Activated B cell treated with CpG ODN at 0.5 μM for 24 hours (primary cell): ENCODE measurements around the gene TCP11L1. TPM values are rescaled to one million over a fixed set of nuclear protein-coding genes. Genes with fewer than 3 reads are reported as not detected.

Source experiments
- ATAC-seq: fragments of 200-7000 bp; cut with Tn5 transposase; one replicate; pipeline ENCODE4 v1.10.0; 2021; ENCODE audit warnings: low read depth, mild to moderate bottlenecking, moderate library complexity
- CTCF ChIA-PET: fragments of 350-600 bp; sonication (Branson Sonifier 250); formaldehyde crosslinking; loops from one replicate; lab custom pipeline; 2021; ENCODE audit warnings: antibody characterized with exemption; lab: Charles Lee
- POLR2A ChIA-PET: fragments of 350-600 bp; sonication (Branson Sonifier 250); formaldehyde crosslinking; loops from one replicate; lab custom pipeline; 2021; ENCODE audit warnings: antibody characterized with exemption; lab: Charles Lee
- DNase-seq: peaks from one replicate; pipeline ENCODE4 v3.0.0; 2022
- H3K27ac Mint-ChIP-seq: one replicate; pipeline ENCODE4 v1.8.0; 2020; ENCODE audit warnings: mixed read lengths
- H3K27me3 Mint-ChIP-seq: one replicate; pipeline ENCODE4 v1.8.0; 2021; ENCODE audit warnings: mixed read lengths
- H3K36me3 Mint-ChIP-seq: one replicate; pipeline ENCODE4 v1.8.0; 2021; ENCODE audit warnings: low read depth, mixed read lengths
- H3K4me1 Mint-ChIP-seq: one replicate; pipeline ENCODE4 v1.8.0; 2021; ENCODE audit warnings: mixed read lengths
- H3K4me3 Mint-ChIP-seq: one replicate; pipeline ENCODE4 v1.8.0; 2020; ENCODE audit warnings: mild to moderate bottlenecking, mixed read lengths
- H3K9me3 Mint-ChIP-seq: one replicate; pipeline ENCODE4 v1.8.0; 2020; ENCODE audit warnings: mixed read lengths
- intact Hi-C: fragments of 100-400 bp; cut with micrococcal nuclease; formaldehyde crosslinking; loops from one replicate; pipeline ENCODE4 v1.15.1; 2024
- total RNA-seq: library from RNA; stranded (reverse); gene quantifications from 2 replicates; pipeline ENCODE4 v1.2.3, GENCODE V29; 2022
- TF ChIP-seq, protein P1 (sequence below): fragments of 200-600 bp; IDR thresholded peaks from one replicate; pipeline ENCODE4 v1.8.0; 2022; ENCODE audit warnings: antibody characterized with exemption, mild to moderate bottlenecking

The TCP11L1 gene
- total RNA-seq, 1 donor from 2014 or later, result 17.7 TPM

- peaks cover 9% of the 10 kb centered on the region for H3K4me1 Mint-ChIP-seq
- H3K27ac Mint-ChIP-seq, result no peak overlapping the region
Observed at GRCh38 chr11:33018840-33019239, 20.5 kb upstream of the TCP11L1 start.

DNA sequence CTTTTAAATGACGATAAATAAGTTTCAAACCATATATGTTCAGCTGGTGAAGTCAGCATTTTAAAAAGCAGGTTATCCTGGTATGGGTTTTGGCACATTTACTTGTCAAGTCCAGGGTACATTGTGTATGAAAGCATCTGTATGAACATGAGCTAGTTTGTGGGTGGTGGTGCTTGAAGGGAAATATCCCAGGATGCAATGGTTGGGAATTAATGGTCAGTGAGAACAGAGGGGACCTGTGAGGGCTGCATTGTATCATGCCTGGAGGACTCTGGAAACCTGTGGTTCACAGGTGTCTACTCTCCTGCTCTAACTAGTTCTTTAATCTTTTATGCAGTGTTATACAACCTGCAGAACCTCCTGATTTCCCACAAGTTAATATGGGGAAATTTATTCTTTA lies 17.9 kb upstream of the TCP11L1 start:
- ChIA-PET POLR2A (no interaction called here), CTCF (interaction anchor here (1.8 kb wide), 1 partner anchor 44 kb away, joined by 5 read pairs; no protein-coding TSS in a partner anchor)
- TF ChIP-seq, protein P1, sequence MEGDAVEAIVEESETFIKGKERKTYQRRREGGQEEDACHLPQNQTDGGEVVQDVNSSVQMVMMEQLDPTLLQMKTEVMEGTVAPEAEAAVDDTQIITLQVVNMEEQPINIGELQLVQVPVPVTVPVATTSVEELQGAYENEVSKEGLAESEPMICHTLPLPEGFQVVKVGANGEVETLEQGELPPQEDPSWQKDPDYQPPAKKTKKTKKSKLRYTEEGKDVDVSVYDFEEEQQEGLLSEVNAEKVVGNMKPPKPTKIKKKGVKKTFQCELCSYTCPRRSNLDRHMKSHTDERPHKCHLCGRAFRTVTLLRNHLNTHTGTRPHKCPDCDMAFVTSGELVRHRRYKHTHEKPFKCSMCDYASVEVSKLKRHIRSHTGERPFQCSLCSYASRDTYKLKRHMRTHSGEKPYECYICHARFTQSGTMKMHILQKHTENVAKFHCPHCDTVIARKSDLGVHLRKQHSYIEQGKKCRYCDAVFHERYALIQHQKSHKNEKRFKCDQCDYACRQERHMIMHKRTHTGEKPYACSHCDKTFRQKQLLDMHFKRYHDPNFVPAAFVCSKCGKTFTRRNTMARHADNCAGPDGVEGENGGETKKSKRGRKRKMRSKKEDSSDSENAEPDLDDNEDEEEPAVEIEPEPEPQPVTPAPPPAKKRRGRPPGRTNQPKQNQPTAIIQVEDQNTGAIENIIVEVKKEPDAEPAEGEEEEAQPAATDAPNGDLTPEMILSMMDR, result no peak
- H3K4me1 Mint-ChIP-seq, result peaks cover 1% of the 10 kb centered on the region
- DNase-seq (no peak), ATAC-seq (no peak)
- intact Hi-C loops, result no loop called here
- no peaks in the 10 kb centered on the region for H3K36me3 Mint-ChIP-seq
- H3K4me3 Mint-ChIP-seq, result no peak overlapping the region
- H3K9me3 Mint-ChIP-seq, result no peaks in the 10 kb centered on the region
- H3K27me3 Mint-ChIP-seq, result peaks cover 36% of the 10 kb centered on the region
- no peak overlapping the region for H3K27ac Mint-ChIP-seq

More at GRCh38 chr11:33018840-33019239, 20.5 kb upstream of the TCP11L1 start:
- no peaks in the 10 kb centered on the region for H3K9me3 Mint-ChIP-seq
- H3K36me3 Mint-ChIP-seq, result no peaks in the 10 kb centered on the region
- intact Hi-C loops, result no loop called here
- ATAC-seq (no peak), DNase-seq (no peak)
- TF ChIP-seq, protein P1, result no peak
- CTCF ChIA-PET, result no interaction called here
- no peak overlapping the region for H3K4me3 Mint-ChIP-seq
- peaks cover 43% of the 10 kb centered on the region for H3K27me3 Mint-ChIP-seq
- POLR2A ChIA-PET, result no interaction called here

DNA sequence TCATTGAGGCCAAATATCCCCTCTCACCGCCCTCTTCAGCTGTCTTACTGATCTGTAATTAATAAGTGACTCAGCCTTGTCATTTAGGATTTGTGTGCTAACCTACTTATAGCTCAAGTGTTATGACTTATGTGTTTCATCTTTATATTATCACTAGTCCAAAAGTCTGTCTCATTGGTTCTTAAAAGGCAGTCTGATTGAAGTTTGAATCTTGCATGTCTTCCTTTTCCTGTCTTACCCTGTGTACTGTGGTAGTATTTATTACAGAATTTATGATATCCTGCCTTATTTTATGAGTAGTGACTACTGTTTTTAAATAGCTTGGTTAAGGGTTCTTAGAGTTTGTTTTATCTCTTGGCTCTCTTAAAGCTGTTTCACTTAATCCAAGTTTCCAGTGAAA lies 17.4 kb upstream of the TCP11L1 start:
- ATAC-seq (no peak), DNase-seq (no peak)
- intact Hi-C loops, result no loop called here
- Mint-ChIP-seq H3K4me3 (no peak overlapping the region), H3K36me3 (no peaks in the 10 kb centered on the region), H3K9me3 (no peaks in the 10 kb centered on the region), H3K27ac (no peak overlapping the region), H3K4me1 (no peaks in the 10 kb centered on the region), H3K27me3 (peaks cover 33% of the 10 kb centered on the region)
- ChIA-PET CTCF (interaction anchor here (1.8 kb wide), 1 partner anchor 44 kb away, joined by 5 read pairs; no protein-coding TSS in a partner anchor), POLR2A (no interaction called here)
- TF ChIP-seq, protein P1, result no peak

DNA sequence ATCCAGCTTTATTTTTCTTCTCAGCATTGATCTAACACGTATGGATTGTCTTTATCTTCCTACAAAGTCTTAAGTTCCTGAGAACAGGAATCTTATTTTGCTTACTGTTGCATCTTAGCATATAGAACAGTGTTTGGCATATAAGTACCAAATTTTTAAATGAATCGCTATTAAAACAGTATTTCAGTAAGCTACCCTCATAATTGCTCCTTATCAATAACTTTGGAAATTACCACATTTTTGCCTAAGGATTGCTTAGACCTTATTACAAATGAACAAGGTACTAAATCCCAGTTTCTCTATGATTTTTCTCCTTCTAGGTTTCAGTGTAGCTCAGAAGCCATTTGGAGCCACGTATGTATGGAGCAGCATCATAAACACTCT lies 14.0 kb upstream of the TCP11L1 start:
- Mint-ChIP-seq H3K4me1 (no peaks in the 10 kb centered on the region), H3K36me3 (no peaks in the 10 kb centered on the region), H3K27me3 (peaks cover 11% of the 10 kb centered on the region), H3K27ac (no peak overlapping the region), H3K9me3 (no peaks in the 10 kb centered on the region), H3K4me3 (no peak overlapping the region)
- DNase-seq (no peak), ATAC-seq (no peak)
- CTCF ChIA-PET, result no interaction called here
- TF ChIP-seq, protein P1, result no peak
- POLR2A ChIA-PET, result interaction anchor here (0.7 kb wide), 1 partner anchor 135 kb away, joined by 4 read pairs; no protein-coding TSS in a partner anchor
- intact Hi-C loops, result no loop called here

DNA sequence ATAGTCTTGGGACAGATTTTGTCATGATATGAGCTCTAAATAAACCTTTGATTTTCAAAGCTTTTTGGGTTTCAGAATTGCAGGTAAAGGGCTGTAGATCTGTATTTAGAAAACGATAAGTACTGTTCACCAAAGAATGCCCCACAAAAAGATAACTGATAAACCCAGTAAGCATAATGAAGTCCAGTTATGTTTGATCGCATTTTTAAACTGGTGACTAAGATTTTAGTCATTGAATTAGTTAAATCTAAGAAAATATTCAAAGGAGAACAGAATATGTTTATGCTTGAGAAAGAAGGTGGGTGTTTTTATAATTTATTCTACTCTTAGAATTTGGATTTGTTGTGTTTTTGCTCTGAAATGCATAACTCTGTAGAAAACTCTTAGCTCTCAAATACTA lies 12.1 kb upstream of the TCP11L1 start:
- CTCF ChIA-PET, result no interaction called here
- no peak overlapping the region for H3K27ac Mint-ChIP-seq
- POLR2A ChIA-PET, result no interaction called here
- no peaks in the 10 kb centered on the region for H3K4me1 Mint-ChIP-seq
- peaks cover 4% of the 10 kb centered on the region for H3K27me3 Mint-ChIP-seq
- TF ChIP-seq, protein P1, result no peak
- no peak overlapping the region for H3K4me3 Mint-ChIP-seq
- no peaks in the 10 kb centered on the region for H3K36me3 Mint-ChIP-seq
- intact Hi-C loops, result no loop called here
- H3K9me3 Mint-ChIP-seq, result no peaks in the 10 kb centered on the region
- ATAC-seq (no peak), DNase-seq (no peak)
